Stimulated activated CD8-positive, alpha-beta memory T cell treated with anti-CD3 and anti-CD28 coated beads, Interleukin-15, amount 100 ng/mL, for 24 hours (primary cell): ENCODE results near the gene SLC44A2.
A peak's percentile ranks its signal among the peaks of the same experiment; 100 is the strongest.
"Not testable (repeated sequence)": the region's sequence is repeated elsewhere in the genome, so short reads cannot be mapped to it uniquely, and the experiment has no call there.

Experiments used
- DNase-seq: peaks from one replicate; pipeline ENCODE4 v3.0.0-alpha.2; 2020; ENCODE audit warnings: low read depth

SLC44A2 gene

DNA sequence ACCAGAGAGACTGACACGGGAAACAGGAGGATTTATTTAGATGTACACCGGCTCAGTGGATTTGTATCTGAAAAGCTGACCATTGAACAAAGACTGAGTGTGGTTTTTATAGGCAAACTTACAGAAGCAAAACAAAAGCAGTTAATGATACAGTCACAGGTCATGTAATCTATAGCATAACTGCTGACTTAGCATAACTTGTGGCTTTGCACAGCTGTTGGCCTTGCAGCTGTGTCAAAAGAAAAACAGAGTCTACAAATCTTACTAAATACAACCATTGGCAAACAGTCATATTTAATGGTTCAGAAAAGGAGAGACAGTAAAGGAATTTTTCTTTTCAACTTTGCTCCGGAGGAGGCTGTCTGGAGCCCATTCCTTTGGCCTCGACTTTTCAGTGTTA, 26.5 kb downstream of the SLC44A2 start:
- DNase-seq: no peak

DNA sequence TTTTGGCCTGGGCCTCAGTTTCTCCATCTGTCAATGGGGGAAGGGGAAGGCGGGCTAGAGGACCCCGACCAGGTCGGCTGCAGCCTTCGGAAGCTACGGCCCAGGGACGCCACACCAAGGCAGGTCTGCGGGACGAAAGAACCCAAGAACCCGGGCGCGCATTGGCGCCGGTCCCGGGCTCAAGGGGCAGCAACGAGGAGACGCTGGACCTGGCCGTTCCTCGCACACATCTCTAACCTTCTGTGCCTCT, 28.1 kb downstream of the SLC44A2 start:
- DNase-seq: no peak

DNA sequence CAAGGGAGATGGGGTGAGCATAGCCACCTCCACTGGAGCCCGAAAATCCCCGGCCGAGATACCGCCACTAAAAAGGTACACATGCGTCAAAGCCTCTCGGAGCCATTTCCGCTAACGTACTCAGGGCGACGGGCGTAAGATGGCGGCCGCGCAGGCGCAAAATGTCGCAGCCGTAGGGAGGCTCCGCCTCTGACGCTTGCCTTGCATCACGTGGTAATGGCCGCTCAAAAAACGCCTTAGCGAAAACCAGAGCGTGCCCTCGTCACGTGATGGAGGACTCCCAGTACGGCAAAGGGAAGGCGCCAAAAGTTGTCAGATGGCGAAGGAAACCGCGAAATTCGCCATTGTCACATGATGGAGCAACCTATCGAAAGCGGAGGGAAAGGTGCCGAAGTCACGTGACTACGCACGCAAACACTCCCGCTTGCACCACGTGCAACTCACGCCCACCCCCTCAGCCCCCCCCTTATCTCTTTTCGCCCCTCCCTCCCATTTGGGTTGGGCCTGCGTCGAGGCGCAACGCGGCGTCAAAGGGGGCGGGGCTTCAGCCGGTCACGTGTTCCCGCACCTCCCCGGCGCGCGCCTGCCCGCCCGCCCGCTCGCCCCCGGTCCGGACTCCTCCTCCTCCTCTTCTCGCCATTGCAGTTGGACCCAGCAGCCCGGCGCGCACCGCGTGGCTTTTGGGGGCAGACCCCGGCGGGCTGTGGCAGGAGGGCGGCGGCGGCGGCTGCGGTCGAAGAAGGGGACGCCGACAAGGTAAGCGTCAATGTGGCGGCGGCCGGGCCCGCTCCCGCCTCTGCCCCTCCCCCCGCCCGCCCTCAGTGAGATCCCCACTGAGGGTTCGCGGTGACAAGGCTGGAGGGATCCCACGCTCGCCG, 28.6 kb downstream of the SLC44A2 start, which contains the start of gene ILF3:
Gene ILF3 (plus strand): TSS at position 615 of the 878 bp plus-strand sequence. CDS start 16,260 bp downstream, outside the sequence.
- peak; percentile 95 for DNase-seq

DNA sequence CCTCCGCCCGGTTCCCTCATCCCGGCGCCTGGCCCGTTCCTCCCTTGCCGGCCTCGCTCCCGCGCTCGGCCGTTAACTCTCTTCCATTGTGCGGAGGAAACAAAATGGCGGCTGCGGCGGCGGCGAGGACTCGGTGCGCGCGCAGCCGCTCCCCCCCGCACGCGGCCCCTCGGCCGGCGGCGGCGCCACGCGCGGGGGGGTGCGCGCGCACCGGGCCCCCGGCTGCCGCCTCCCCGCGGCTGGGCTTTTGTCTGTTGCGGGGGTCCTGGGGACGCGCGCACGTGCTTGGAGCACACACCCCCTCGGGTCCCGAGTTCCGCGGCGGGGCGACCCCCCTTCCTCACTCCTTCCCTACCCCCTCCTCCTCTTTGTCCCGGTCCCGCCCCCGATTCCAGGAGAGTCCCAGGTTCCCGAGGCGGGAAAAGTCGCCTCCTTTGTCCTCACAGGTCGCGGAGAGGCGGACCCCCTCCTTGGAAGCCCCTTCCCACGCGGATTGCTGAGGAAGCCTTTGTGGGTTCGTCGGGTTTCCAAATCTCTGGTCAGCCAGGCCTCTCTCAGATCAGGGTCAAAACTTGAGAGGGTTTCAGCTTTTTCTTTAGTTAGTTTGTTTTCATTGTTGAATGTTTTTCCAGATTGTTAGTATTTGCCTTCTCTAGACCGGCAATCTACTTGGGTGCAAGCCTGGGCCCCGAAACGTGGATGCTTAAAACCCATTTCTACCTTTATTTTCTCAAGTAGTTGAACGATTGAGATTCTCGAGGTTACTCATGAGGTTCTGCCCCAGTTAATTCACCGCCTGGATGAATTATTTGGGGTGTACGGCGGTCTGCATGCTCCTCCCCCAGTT, 29.5 kb downstream of the SLC44A2 start:
- peak; percentile 34 for DNase-seq

DNA sequence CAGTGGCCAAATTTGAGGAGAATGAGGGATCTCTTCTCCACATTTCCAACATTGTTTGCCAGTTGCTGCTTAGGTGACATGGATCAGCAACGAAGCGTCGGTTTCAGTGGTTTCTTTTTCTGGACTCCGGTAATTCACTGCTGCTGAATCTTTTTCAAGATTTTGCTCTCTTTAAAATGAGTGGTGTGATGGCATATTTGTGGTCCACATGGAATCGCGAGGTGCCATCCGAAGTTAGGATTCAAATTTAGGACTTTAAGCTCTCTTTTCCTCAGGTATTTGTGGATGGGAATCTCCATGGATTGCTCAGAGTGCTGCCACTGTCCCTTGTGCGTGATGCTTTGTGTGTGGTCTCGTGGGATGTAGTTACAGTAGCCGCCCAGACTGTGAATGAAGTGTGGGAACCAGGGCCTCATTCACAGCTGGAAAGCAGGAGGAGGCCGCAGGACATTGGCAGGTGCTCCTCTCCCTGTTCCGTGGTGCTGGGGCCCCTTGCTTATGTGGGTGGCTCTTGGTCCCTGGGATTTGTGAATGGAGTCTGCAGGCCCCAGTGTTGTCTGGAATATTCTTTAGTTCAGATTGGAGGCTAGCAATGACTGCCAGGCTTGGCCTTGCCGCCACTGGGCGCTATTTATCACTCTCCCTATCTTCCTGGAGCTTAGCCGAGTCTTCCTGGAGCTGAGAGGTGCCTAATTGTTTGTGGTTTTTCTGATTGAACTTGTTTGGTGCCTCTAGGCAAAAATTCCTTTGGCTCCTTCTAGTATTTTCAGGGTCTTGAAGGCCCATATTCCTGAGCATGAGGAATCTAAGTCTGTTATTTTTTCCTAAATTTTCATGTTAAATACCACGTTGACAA, 30.3 kb downstream of the SLC44A2 start:
- no peak for DNase-seq

DNA sequence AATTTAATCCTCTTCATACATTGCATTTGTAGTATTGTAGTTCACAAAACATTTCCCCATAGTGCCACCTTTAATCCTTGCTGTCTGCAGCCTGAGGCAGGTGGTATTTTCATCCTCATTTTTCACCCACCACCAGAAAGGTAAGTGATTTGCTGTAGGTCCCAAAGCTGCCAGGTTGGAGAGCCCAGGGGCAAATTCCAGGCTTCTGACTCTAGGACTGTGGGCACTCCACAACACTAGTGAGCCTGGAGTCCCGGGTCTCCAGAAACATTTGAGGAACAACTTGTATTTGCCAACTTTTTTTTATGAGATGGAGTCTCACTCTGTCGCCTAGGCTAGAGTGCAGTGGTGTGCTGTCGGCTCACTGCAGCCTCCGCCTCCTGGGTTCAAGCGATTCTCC, 35.0 kb downstream of the SLC44A2 start:
- no peak for DNase-seq

DNA sequence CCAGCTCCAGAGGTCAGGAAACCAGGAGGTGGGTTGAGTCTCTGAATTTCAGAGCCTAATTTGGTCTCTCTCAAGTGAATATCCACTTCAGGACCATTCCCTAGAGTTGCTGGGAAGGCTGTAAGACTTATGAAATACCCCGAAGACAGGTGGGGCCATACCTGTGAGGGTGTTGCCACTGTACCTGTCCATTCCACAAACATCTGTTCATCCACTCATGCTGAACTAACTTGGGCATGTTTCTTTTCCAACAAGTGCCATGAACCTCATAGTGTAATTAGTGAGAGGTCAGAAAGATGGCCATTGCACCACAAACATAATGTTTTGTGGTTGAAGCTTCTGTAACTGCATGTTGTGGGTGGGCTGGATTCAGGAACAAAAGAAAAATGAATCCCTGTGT, 36.6 kb downstream of the SLC44A2 start:
- no peak for DNase-seq

DNA sequence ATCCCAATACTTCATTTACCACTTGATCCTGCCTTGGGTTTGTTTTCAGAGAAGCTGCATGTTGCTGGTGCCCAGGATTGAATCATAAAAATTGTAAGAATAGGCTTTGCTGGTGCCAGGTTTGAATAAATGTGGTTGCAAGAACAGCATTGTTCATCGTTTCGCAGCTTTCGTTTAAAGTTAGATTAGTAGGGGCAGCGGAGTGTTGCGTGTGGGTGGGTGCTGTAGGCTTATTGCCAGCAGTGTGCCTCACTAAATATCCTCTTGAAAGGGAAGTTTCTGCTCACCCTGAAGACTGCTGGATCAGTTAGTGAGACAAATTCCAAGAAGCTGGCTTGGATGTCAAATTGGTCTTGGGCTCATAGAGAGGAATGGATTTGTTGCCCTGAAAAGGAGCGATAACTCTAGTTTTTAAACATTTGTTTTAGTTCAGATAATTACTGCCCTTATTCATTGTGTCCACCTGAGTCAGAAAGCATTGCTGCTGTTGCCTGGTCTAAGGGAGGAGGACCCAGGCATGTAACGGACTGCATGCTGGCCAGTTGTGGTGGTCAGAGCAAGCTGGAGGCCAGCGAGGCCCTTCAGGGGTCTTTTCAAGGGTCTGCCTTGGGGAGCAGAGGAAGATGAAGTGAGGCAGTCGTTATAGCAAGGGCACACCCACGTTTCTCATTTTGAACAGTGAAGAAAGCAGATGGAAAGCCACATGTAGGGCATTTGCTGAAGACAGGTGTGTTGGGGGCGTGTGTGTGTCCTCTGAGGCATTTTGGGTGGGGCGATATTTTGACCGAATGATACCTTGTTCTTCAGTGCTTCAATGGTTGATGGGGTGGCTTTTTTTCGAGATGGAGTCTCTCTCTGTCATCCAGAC, 37.3 kb downstream of the SLC44A2 start:
- DNase-seq: no peak

DNA sequence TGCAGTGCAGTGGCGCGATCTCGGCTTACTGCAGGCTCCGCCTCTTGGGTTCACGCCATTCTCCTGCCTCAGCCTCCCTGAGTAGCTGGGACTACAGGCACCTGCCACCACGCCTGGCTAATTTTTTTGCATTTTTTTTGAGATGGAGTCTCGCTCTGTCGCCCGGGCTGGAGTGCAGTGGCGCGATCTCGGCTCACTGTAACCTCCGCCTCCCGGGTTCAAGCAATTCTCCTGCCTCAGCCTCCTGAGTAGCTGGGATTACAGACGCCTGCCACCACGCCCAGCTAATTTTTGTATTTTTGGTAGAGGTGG, 37.9 kb downstream of the SLC44A2 start:
- not testable (repeated sequence) for DNase-seq

DNA sequence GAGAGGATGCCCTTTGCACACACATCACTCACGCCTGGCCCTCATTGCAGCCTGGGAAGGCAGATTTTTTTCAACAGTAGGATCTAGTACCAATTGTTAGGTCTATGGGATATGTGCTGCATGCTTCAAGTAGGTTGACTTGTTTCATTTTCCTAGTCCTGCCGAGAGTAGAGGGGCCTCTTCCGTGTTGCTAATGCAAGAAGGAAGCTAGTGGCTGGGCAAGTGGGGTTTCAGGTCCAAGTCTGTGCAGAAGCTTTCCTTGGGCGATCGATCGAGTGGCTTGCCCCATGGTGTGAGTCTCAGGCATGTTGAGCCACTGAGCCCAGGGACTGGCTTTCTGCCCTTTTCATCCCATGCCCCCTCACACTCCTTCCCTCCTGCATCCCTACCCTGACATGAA, 42.5 kb downstream of the SLC44A2 start:
- DNase-seq: no peak

DNA sequence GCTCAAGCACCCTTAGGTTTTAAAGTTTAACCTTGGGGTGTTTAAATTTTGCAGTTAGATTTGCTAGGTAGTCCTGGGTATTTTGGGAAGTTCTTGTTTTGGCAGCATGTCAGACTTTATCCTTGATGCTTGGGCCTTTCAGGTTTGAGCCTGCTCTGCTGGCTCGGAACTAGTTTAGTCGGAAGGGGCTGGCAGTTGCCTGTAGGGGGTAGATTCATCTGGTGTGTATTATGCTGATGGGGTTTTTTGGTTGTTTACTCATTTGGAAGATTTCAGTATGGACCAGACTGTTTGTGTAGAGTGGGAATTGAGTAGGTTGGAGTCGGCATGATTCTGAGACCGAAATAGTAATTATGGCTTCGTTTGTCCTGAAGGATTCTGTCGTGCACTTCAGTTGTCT, 43.9 kb downstream of the SLC44A2 start:
- DNase-seq: no peak

DNA sequence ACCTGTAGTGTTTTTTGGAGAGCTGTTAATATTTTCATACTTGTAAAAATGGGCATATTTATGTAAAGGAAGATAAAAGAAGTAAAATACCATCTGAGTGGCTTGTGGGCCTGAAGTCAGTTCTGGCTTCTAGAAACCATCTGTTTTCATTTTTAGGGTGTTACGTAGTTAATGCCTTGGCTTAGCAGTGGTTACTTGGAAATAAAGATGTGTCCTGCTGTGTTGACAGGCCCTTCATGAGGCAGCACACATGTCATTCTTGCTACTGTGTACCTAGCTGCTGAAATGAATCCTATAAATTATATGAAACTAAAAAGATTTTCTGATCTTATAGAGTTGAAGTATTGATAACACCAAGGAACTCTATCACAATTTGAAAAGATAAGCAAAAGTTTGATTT, 44.8 kb downstream of the SLC44A2 start:
- no peak for DNase-seq

DNA sequence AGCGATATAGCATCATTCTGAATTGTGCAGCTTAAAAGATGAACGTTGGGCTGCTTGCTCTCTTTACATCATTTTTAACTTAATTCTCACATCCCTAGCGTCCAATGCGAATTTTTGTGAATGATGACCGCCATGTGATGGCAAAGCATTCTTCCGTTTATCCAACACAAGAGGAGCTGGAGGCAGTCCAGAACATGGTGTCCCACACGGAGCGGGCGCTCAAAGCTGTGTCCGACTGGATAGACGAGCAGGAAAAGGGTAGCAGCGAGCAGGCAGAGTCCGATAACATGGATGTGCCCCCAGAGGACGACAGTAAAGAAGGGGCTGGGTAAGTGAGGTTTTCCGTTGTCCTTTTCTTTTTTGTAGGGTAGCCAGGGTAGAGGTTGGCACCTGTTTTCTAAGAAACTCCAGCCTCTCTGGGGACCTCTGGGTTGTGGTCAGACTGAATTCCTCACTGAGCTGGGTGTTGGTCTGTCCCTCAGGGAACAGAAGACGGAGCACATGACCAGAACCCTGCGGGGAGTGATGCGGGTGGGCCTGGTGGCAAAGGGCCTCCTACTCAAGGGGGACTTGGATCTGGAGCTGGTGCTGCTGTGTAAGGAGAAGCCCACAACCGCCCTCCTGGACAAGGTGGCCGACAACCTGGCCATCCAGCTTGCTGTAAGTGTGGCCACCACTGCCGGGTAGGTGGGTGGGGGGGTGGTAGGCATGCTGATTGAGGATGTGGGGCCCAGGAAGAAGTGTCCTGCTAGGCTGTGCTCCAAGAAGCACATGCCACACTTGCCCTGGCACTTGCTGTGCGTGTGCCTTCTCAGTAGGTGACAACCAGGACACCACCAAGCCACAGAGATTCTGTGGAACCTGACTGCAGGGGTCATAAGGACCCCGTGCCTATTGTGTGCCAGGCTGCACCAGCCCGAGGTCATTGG, 45.8 kb downstream of the SLC44A2 start:
- no peak for DNase-seq

DNA sequence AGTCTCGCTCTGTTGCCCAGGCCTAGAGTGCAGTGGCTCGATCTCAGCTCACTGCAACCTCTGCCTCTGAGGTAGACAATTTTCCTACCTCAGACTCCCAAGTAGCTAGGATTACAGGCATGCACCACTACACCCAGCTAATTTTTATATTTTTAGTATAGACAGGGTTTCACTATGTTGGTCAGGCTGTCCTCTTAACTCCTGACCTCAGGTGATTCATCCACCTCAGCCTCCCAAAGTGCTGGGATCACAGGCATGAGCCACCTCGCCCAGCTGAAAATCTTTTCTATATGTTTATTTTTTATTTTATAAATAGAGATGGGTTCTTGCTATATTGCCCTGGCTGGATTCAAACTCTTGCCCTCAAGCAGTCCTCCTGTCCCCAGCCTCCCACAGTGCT, 46.6 kb downstream of the SLC44A2 start:
- not testable (repeated sequence) for DNase-seq

DNA sequence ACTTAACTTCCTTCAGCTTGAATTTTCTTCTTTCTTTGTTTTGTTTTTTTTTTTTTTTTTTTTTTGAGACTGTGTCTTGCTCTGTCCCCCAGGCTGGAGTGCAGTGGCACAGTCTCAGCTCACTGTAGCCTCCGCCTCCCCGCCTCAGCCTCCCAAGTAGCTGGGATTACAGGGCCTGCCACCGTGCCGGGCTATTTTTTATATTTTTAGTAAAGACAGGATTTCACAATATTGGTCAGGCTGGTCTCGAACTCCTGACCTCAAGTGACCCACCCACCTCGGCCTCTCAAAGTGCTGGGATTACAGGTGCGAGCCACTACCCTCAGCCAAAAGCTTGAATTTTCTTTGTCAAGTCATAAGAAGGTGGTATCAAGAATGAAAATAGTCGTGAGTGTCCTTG, 49.9 kb downstream of the SLC44A2 start:
- DNase-seq: not testable (repeated sequence)

DNA sequence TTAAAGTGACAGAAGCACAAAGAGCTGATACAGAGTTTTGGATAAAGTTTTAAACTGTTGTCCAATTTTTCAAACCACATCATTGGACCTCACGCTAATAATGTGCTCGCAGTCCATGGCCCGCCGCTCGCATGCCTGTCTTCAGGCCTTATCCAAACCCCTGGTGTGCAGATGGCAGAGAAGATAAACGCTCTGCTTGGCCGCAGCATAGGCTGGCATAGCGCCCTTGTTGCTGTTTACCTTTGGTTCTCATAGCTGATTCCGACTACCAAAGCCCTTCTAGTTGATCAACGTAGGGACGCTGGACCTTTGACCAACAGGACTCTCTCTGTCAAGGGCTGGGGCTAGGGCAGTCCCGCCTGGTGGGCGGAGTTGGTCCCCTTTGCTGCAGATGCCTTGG, 52.4 kb downstream of the SLC44A2 start:
- no peak for DNase-seq

DNA sequence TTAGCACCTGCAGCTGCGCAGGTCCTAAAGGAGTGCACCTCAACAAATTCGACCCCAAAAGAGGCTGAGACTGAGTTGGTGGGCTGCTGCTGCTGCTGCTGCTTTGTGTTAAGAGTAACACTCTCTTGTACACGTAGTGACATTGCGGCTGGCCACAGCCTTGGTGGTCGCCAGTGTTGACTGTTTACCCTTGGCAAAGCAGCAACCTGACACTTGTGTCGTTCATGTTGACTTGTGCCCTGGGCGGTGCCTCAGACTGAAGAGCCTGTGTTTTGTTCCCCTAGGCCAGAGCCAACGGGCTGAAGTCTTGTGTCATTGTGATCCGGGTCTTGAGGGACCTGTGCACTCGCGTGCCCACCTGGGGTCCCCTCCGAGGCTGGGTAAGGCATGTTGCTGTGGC, 53.5 kb downstream of the SLC44A2 start:
- no peak for DNase-seq

DNA sequence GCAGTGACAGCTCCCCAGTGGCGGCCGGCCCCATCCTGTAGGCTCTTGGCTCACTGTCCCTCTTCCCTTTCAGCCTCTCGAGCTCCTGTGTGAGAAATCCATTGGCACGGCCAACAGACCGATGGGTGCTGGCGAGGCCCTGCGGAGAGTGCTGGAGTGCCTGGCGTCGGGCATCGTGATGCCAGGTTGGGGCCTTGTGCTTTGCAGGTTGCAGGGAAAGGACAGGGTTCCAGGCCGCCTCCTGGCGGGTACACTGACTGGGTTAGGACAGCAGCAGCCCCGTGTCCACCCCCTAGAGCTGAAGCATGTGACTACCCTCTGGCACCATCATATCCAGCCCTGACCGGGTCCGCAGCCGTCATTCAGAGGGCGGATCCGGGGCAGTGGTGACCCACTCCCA, 54.4 kb downstream of the SLC44A2 start:
- no peak for DNase-seq

DNA sequence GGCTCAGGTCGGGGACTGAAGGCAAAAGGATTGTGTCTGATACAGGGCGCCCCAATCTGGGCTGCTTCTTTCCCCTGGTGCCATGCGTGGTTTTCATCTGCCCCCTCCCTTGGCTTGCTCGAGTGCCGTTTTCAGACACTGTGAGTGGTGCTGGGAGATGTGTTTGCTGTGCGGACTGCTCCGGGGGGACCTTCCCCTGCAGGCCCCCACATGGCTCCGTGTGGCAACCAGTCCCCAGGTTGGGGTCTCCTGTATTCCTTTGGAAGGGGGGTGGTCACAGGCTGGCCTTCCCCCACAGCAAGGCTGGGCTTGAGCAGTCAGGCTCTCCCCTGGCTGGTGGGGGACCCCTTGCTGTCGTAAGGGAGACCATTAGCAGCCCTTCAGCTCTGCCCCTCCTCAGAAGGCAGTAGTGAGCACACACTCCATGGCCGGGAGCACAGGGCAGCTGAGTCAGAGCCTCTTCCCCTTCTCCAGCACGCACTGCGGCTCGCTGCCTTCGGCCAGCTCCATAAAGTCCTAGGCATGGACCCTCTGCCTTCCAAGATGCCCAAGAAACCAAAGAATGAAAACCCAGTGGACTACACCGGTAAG, 55.3 kb downstream of the SLC44A2 start:
- DNase-seq: no peak

DNA sequence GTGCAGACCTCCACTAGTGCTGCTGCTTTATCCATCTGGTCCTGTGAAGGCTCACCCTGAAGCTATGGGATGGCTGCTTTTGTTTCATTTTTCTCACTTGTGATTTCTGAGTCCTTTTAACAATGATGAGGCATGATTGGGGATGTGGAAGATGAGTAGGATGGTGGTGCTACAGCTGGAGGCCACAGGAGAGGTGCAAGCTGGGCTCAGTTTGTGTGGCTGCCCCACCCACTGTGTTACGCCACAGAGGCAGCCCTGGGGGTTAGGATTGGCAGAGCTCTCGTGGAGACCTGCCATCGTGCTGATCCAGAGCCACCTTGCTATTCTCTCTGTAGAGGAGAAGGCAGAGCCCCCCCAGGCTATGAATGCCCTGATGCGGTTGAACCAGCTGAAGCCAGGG, 56.3 kb downstream of the SLC44A2 start:
- DNase-seq: no peak
